PC-9 (cell line): Measurements from ENCODE around the gene ARMC2. TPM values are rescaled to one million over a fixed set of nuclear protein-coding genes. Genes with fewer than 3 reads are reported as not detected.
"Not testable (repeated sequence)": the region's sequence is repeated elsewhere in the genome, so short reads cannot be mapped to it uniquely, and the experiment has no call there.

Experiments
- BruUV-seq: library from RNA; stranded (reverse); fragments of 400-500 nt; replicated peaks from 2 replicates; lab custom pipeline; 2021; lab: Mats Ljungman, UMichigan
- CTCF ChIA-PET: fragments of 300-600 bp; sonication (Branson Sonifier 250); formaldehyde crosslinking; loops from one replicate; lab custom pipeline; 2022; ENCODE audit warnings: antibody characterized with exemption; lab: Charles Lee
- POLR2A ChIA-PET: fragments of 300-600 bp; sonication (Branson Sonifier 250); formaldehyde crosslinking; loops from one replicate; lab custom pipeline; 2022; ENCODE audit warnings: antibody characterized with exemption; ENCODE audit not compliant: unreplicated experiment; lab: Charles Lee
- DNase-seq, 2 experiments: peaks; one replicate each; pipeline versions ENCODE4 v3.0.0 to v3.0.0-alpha.2; 2015 to 2022; ENCODE audit warnings: mixed read lengths in 1 of 2
- H2AFZ ChIP-seq: fragments of 200-600 bp; sonication (generic); 2 replicates; pipeline ENCODE4 v1.8.1; 2017; ENCODE audit warnings: antibody characterized with exemption
- H3F3A ChIP-seq: fragments of 200-600 bp; sonication (generic); 2 replicates; pipeline ENCODE4 v1.8.1; 2017; ENCODE audit warnings: antibody characterized with exemption, mild to moderate bottlenecking, low read depth; ENCODE audit not compliant: insufficient read depth
- H3K27ac ChIP-seq: fragments of 200-600 bp; sonication (generic); 2 replicates; pipeline ENCODE4 v1.6.1; 2016; ENCODE audit warnings: mixed run types
- H3K27me3 ChIP-seq: fragments of 200-600 bp; sonication (generic); 2 replicates; pipeline ENCODE4 v1.6.1; 2016; ENCODE audit warnings: low read depth, mixed run types; ENCODE audit not compliant: insufficient read depth
- H3K36me3 ChIP-seq: fragments of 200-600 bp; sonication (generic); 2 replicates; pipeline ENCODE4 v1.6.1; 2016; ENCODE audit warnings: low read depth, mixed run types
- H3K4me1 ChIP-seq: fragments of 200-600 bp; sonication (generic); replicated peaks from 2 replicates; pipeline ENCODE4 v1.6.1; 2016; ENCODE audit warnings: mixed run types; ENCODE audit not compliant: insufficient read depth
- H3K4me2 ChIP-seq: fragments of 200-600 bp; sonication (generic); 2 replicates; pipeline ENCODE4 v1.6.1; 2017; ENCODE audit warnings: mixed run types
- H3K4me3 ChIP-seq: fragments of 200-600 bp; sonication (generic); 2 replicates; pipeline ENCODE4 v1.6.1; 2016; ENCODE audit warnings: mixed run types
- H3K79me2 ChIP-seq: fragments of 200-600 bp; sonication (generic); 2 replicates; pipeline ENCODE4 v1.6.1; 2017; ENCODE audit warnings: low read depth, mixed run types
- H3K9me2 ChIP-seq: fragments of 200-600 bp; sonication (generic); 2 replicates; pipeline ENCODE4 v1.8.1; 2017; ENCODE audit warnings: mild to moderate bottlenecking; ENCODE audit not compliant: insufficient read depth
- H3K9me3 ChIP-seq: fragments of 200-600 bp; sonication (generic); 2 replicates; pipeline ENCODE4 v1.8.1; 2016; ENCODE audit warnings: low read depth; ENCODE audit not compliant: insufficient read depth
- H4K20me1 ChIP-seq: fragments of 200-600 bp; sonication (generic); 2 replicates; pipeline ENCODE4 v1.8.1; 2017; ENCODE audit not compliant: insufficient read depth
- CTCF ChIP-seq: fragments of 200-600 bp; sonication (generic); conservative IDR thresholded peaks from 2 replicates; pipeline ENCODE4 v1.6.1; 2017; ENCODE audit warnings: mixed run types, antibody characterized with exemption, mild to moderate bottlenecking, moderate library complexity
- EZH2 ChIP-seq: fragments of 200-600 bp; sonication (generic); IDR thresholded peaks from 2 replicates; pipeline ENCODE4 v1.8.0; 2017; ENCODE audit warnings: antibody characterized with exemption, low read depth
- intact Hi-C: fragments of 100-400 bp; cut with micrococcal nuclease; formaldehyde crosslinking; loops from one replicate; pipeline ENCODE4 v1.10.0; 2022; ENCODE audit not compliant: unreplicated experiment
- total RNA-seq: library from RNA; stranded (reverse); gene quantifications from 2 replicates; pipeline ENCODE4 v1.2.3, GENCODE V29; 2021

ARMC2 gene
- total RNA-seq, 1 experiment from 2014 or later = 15.5 TPM

GRCh38 chr6:108928650-108929049 is 80.4 kb downstream of the ARMC2 start:
- Histone ChIP-seq H3F3A (no peaks in the 10 kb centered on the region), H3K36me3 (no peaks in the 10 kb centered on the region), H3K9me2 (no peaks in the 10 kb centered on the region; the same call in 1 of the 2 replicates), H2AFZ (no peak overlapping the region), H3K4me1 (peaks cover 5% of the 10 kb centered on the region; the same call in 1 of the 2 replicates), H3K27ac (no peak overlapping the region), H4K20me1 (no peaks in the 10 kb centered on the region), H3K27me3 (no peaks in the 10 kb centered on the region), H3K4me3 (no peak overlapping the region), H3K4me2 (no peak overlapping the region), H3K79me2 (no peaks in the 10 kb centered on the region), H3K9me3 (no peaks in the 10 kb centered on the region)
- DNase-seq = no peak
- POLR2A ChIA-PET = no interaction called here
- TF ChIP-seq CTCF = no peak
- no peak for TF ChIP-seq EZH2
- intact Hi-C loops = no loop called here
- CTCF ChIA-PET = no interaction called here
- no TSS peak for BruUV-seq

DNA sequence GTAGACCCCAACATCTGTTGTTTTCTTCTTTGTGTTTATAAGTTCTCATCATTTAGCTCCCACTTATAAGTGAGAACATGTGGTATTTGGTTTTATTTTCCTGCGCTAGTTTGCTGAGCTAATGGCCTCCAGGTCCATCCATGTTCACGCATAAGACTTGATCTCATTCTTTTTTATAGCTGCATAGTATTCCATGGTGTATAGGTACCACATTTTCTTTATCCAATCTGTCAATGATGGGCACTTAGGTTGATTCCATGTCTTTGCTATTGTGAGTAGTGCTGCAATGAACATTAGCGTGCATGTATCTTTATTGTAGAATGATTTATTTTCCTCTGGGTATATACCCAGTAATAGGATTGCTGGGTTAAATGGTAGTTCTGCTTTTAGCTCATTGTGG is 82.9 kb downstream of the ARMC2 start:
- DNase-seq, POLR2A ChIA-PET, H3K27me3 ChIP-seq, H3K4me3 ChIP-seq, H3K36me3 ChIP-seq, H4K20me1 ChIP-seq, H3K4me1 ChIP-seq, H3K27ac ChIP-seq, BruUV-seq, H3K79me2 ChIP-seq, H3K9me3 ChIP-seq, H3F3A ChIP-seq, H3K9me2 ChIP-seq, intact Hi-C loops, H3K4me2 ChIP-seq, H2AFZ ChIP-seq, CTCF ChIA-PET: not testable (repeated sequence)

- no peak for TF ChIP-seq EZH2
- TF ChIP-seq CTCF = no peak
- Histone ChIP-seq H3F3A (no peaks in the 10 kb centered on the region), H3K9me2 (no peaks in the 10 kb centered on the region; the same call in 1 of the 2 replicates), H3K4me3 (no peak overlapping the region), H3K27me3 (no peaks in the 10 kb centered on the region), H2AFZ (no peak overlapping the region), H3K4me2 (no peak overlapping the region), H4K20me1 (no peaks in the 10 kb centered on the region), H3K27ac (no peak overlapping the region), H3K9me3 (no peaks in the 10 kb centered on the region), H3K4me1 (peaks cover 6% of the 10 kb centered on the region; the same call in 1 of the 2 replicates), H3K79me2 (no peaks in the 10 kb centered on the region), H3K36me3 (no peaks in the 10 kb centered on the region)
- DNase-seq = no peak
- CTCF ChIA-PET = no interaction called here
- POLR2A ChIA-PET = no interaction called here
- intact Hi-C loops = no loop called here
- no TSS peak for BruUV-seq
Measured at GRCh38 chr6:108937170-108937569, 88.9 kb downstream of the ARMC2 start.

DNA sequence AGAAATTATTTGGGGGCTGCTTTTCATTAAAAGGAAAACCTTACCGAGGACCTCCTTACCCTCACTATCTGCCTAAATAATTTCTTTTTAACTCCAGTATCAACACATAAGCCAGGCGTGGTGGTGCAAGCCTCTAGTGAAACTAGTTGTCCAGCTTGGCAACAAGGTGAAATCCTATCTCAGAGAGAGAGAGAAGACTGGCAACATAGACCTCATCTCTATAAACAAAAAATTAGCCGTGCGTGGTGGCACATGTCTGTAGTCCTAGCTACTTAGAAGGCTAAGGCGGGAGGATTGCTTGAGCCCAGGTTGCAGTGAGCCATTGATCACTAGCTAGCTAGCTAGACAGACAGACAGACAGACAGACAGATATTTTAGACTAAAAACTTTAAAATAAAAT is 92.5 kb downstream of the ARMC2 start:
- no peak for DNase-seq
- no peak for TF ChIP-seq EZH2
- TF ChIP-seq CTCF = no peak
- H3K27me3 ChIP-seq = no peaks in the 10 kb centered on the region
- intact Hi-C loops = no loop called here
- no peaks in the 10 kb centered on the region for H3K79me2 ChIP-seq
- no peaks in the 10 kb centered on the region for H3F3A ChIP-seq
- H3K9me3 ChIP-seq = no peaks in the 10 kb centered on the region
- ChIA-PET CTCF (interaction anchor here (0.6 kb wide), 1 partner anchor 797 kb away, joined by 3 read pairs; no protein-coding TSS in a partner anchor), POLR2A (no interaction called here)
- BruUV-seq = no TSS peak
- H3K36me3 ChIP-seq = no peaks in the 10 kb centered on the region
- no peak overlapping the region for H3K4me2 ChIP-seq
- no peaks in the 10 kb centered on the region for H4K20me1 ChIP-seq
- H2AFZ ChIP-seq = no peak overlapping the region
- no peak overlapping the region for H3K4me3 ChIP-seq
- peaks cover 7% of the 10 kb centered on the region for H3K4me1 ChIP-seq
- no peak overlapping the region for H3K27ac ChIP-seq
- H3K9me2 ChIP-seq = no peaks in the 10 kb centered on the region
